Esophagus (tissue), 2 donors: ENCODE measurements around the gene CDC42SE2. TPM values are rescaled to one million over a fixed set of nuclear protein-coding genes. Genes with fewer than 3 reads are reported as not detected.
"Not testable (repeated sequence)": the region's sequence is repeated elsewhere in the genome, so short reads cannot be mapped to it uniquely, and the experiment has no call there.

Experiments
- H3K27ac ChIP-seq, 2 donors: one replicate each; pipeline ENCODE4 v1.5.1; 2013; ENCODE audit warnings: low read depth in 2 of 2, mild to moderate bottlenecking in 2 of 2, inconsistent platforms in 1 of 2, low read length in 1 of 2, moderate library complexity in 1 of 2
- H3K27me3 ChIP-seq, 2 donors: one replicate each; pipeline ENCODE4 v1.6.1; 2013; ENCODE audit warnings: low read length in 2 of 2, control low read depth in 1 of 2, mild to moderate bottlenecking in 1 of 2; ENCODE audit not compliant: insufficient read depth in 2 of 2, control insufficient read depth in 1 of 2
- H3K36me3 ChIP-seq, 2 donors: one replicate each; pipeline ENCODE4 v1.6.1; 2013; ENCODE audit warnings: low read length in 1 of 2; ENCODE audit not compliant: control insufficient read depth in 2 of 2, insufficient read depth in 2 of 2
- H3K4me1 ChIP-seq, 2 donors: one replicate each; pipeline ENCODE4 v1.6.1; 2013; ENCODE audit warnings: low read length in 1 of 2; ENCODE audit not compliant: control insufficient read depth in 2 of 2, insufficient read depth in 2 of 2
- H3K4me3 ChIP-seq, 2 donors: one replicate each; pipeline ENCODE4 v1.5.1; 2013; ENCODE audit warnings: low read length in 2 of 2, mild to moderate bottlenecking in 2 of 2, low read depth in 1 of 2, moderate library complexity in 1 of 2
- H3K9me3 ChIP-seq, 2 donors: one replicate each; pipeline ENCODE4 v1.6.1; 2013; ENCODE audit warnings: mild to moderate bottlenecking in 2 of 2, low read depth in 1 of 2, low read length in 1 of 2, moderate library complexity in 1 of 2; ENCODE audit not compliant: control insufficient read depth in 2 of 2, insufficient read depth in 1 of 2
- WGBS, 2 donors: extraction: QIAGEN DNeasy Blood & Tissue Kit; methylation state at CpG; one replicate each; pipeline ENCODE4 v1.1.7; 2013; 5-methylcytosine and 5-hydroxymethylcytosine counted together
- polyA plus RNA-seq, 2 donors: library from polyadenylated mRNA; stranded (reverse); fragments of 200-250 nt; gene quantifications; one replicate each; pipeline ENCODE4 v1.2.3, GENCODE V29; 2013
- donor health status: healthy with polysubstance abuse.
- donor health status: Bipolar disorder and iron deficiency.

Gene CDC42SE2
- polyA plus RNA-seq, 2 donors, result 5.1 to 7.3 TPM

DNA sequence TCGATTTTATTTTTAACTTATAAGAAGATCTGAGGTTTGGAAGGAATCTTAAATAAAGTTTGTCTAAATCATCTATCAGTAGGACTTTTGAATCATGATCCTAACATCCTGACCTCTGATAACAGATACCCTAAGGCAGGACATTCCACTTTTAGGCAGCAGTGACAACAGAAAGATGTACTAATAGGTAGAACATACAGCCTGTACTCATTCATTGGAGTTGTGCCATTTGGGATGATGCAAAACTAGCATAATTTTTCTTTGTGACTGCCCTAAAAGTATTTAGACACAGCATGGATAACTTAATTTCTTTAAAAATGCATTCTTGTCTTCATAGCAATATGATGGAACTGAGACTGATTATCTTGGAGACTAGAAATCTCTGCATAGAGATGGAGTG lies 39.7 kb downstream of the CDC42SE2 start:
- no peaks in the 10 kb centered on the region for H3K27me3 ChIP-seq
- no peaks in the 10 kb centered on the region for H3K36me3 ChIP-seq
- no peak overlapping the region for H3K4me3 ChIP-seq
- H3K4me1 ChIP-seq, result no peaks in the 10 kb centered on the region
- no peaks in the 10 kb centered on the region for H3K9me3 ChIP-seq
- 79 to 81% methylated on average over 1 of the region's 1 CpG for WGBS, 2 donors
- no peak overlapping the region for H3K27ac ChIP-seq

DNA sequence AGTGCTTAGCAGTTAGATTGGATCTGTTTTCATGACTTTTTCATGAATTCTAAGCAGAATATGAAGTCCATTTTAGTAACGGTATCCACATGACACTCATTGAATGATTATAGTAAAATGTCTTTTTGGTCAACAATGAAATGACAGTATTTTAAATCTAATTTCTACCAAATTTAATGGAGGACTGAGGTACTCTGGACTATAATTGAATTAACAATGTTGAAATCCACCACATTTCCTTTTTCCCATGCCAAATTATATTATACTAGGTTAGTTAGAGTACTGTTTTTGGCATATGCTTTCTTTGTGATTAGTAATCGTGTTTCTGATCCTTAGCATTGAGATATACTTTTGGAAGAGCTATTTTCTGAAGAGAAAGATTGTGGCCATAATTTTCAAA lies 40.6 kb downstream of the CDC42SE2 start:
- no peaks in the 10 kb centered on the region for H3K27me3 ChIP-seq
- no peak overlapping the region for H3K4me3 ChIP-seq
- H3K36me3 ChIP-seq, result no peaks in the 10 kb centered on the region
- H3K27ac ChIP-seq, result no peak overlapping the region
- no peaks in the 10 kb centered on the region for H3K4me1 ChIP-seq
- H3K9me3 ChIP-seq, result no peaks in the 10 kb centered on the region
- WGBS, 2 donors, result 54 to 56% methylated on average over 2 of the region's 2 CpGs

DNA sequence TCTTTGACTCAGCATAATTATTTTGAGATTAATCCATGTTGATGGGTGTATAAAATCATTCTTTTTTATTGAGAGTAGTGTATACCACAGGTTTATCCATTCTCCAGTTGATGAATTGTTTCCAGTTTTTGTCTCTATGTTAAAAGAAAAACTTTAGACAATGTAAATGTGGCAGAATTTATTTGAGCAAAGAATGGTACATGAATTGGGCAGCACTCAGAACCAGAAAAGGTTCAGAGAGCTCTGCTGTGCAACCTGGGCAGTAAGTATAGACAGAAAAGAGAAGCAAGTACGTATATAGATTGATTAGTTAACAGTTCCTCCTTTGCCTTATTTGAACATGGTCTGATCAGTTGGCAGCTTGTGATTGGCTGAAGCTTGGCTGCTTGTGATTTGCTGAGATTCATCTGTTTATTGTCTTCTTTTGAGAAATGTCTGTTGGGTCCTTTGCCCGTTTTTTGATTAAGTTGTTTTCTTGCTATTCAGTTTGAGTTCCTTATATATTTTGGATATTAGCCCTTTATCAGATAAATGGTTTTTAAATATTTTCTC lies 41.4 kb downstream of the CDC42SE2 start:
- H3K27ac ChIP-seq, result no peak overlapping the region
- no peaks in the 10 kb centered on the region for H3K9me3 ChIP-seq
- H3K36me3 ChIP-seq, result no peaks in the 10 kb centered on the region
- no peaks in the 10 kb centered on the region for H3K4me1 ChIP-seq
- H3K4me3 ChIP-seq, result no peak overlapping the region
- H3K27me3 ChIP-seq, result no peaks in the 10 kb centered on the region
- 72 to 91% methylated on average over 2 of the region's 2 CpGs for WGBS, 2 donors

GRCh38 chr5:131305906-131306305 lies 42.1 kb downstream of the CDC42SE2 start:
- H3K4me3 ChIP-seq, result no peak overlapping the region
- no peaks in the 10 kb centered on the region for H3K9me3 ChIP-seq
- no peaks in the 10 kb centered on the region for H3K27me3 ChIP-seq
- H3K4me1 ChIP-seq, result no peaks in the 10 kb centered on the region
- no peaks in the 10 kb centered on the region for H3K36me3 ChIP-seq
- no peak overlapping the region for H3K27ac ChIP-seq
- 59 to 67% methylated on average over 2 of the region's 2 CpGs for WGBS, 2 donors

DNA sequence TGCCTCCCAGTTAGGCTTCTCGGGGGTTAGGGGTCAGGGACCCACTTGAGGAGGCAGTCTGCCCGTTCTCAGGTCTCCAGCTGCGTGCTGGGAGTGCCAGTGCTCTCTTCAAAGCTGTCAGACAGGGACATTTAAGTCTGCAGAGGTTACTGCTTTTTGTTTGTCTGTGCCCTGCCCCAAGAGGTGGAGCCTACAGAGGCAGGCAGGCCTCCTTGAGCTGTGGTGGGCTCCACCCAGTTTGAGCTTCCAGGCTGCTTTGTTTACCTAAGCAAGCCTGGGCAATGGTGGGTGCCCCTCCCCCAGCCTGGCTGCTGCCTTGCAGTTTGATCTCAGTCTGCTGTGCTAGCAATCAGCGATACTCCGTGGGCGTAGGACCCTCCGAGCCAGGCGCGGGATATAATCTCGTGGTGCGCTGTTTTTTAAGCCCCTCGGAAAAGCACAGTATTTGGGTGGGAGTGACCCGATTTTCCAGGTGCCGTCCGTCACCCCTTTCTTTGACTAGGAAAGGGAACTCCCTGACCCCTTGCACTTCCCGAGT lies 48.5 kb downstream of the CDC42SE2 start:
- WGBS, 2 donors, result 75 to 83% methylated on average over 16 of the region's 16 CpGs
- not testable (repeated sequence) for H3K9me3 ChIP-seq, H3K4me3 ChIP-seq, H3K4me1 ChIP-seq, H3K36me3 ChIP-seq, H3K27me3 ChIP-seq, H3K27ac ChIP-seq

GRCh38 chr5:131316026-131316425 lies 52.2 kb downstream of the CDC42SE2 start:
- WGBS, 2 donors, result 88 to 94% methylated on average over 2 of the region's 2 CpGs
- Histone ChIP-seq H3K36me3 (peaks cover 0 to 2% of the 10 kb centered on the region in 2 donors), H3K27ac (no peak overlapping the region), H3K4me1 (no peaks in the 10 kb centered on the region), H3K27me3 (no peaks in the 10 kb centered on the region), H3K4me3 (no peak overlapping the region), H3K9me3 (no peaks in the 10 kb centered on the region)

DNA sequence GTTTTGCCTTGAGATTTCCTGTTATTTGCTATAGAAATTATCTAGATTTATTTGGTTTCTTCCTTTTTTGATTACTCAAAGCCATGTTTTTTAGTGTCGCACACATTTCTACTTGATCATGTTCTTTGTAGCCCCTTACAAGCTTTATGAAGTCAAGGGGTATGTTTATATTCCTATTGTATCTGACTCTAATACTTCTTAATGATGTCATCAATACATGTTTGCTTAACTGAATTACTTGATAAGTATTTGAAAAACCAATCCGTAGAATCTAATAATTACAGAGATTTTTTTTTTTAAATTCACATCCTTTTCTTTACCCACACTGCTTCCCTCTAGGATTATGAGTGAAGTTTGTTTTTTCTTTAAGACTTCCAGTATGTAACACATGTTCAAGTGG lies 53.0 kb downstream of the CDC42SE2 start:
- Histone ChIP-seq H3K4me3 (no peak overlapping the region), H3K27me3 (no peaks in the 10 kb centered on the region), H3K4me1 (no peaks in the 10 kb centered on the region), H3K27ac (no peak overlapping the region), H3K36me3 (peaks cover 0 to 2% of the 10 kb centered on the region in 2 donors), H3K9me3 (no peaks in the 10 kb centered on the region)
- WGBS, 2 donors, result 77 to 92% methylated on average over 2 of the region's 2 CpGs

GRCh38 chr5:131318455-131318854 lies 54.6 kb downstream of the CDC42SE2 start:
- H3K4me3 ChIP-seq, result no peak overlapping the region

GRCh38 chr5:131321066-131321465 lies 57.2 kb downstream of the CDC42SE2 start:
- no peak overlapping the region for H3K4me3 ChIP-seq
- H3K27ac ChIP-seq, result no peak overlapping the region
- no peaks in the 10 kb centered on the region for H3K9me3 ChIP-seq
- 41 to 46% methylated on average over 2 of the region's 2 CpGs for WGBS, 2 donors
- H3K4me1 ChIP-seq, result no peaks in the 10 kb centered on the region
- H3K36me3 ChIP-seq, result peaks cover 0 to 2% of the 10 kb centered on the region in 2 donors
- H3K27me3 ChIP-seq, result no peaks in the 10 kb centered on the region

More at GRCh38 chr5:131318455-131318854, 54.6 kb downstream of the CDC42SE2 start:
- peaks cover 0 to 2% of the 10 kb centered on the region in 2 donors for H3K36me3 ChIP-seq
- no peaks in the 10 kb centered on the region for H3K4me1 ChIP-seq
- no peak overlapping the region for H3K27ac ChIP-seq
- H3K9me3 ChIP-seq, result no peaks in the 10 kb centered on the region
- no peaks in the 10 kb centered on the region for H3K27me3 ChIP-seq

DNA sequence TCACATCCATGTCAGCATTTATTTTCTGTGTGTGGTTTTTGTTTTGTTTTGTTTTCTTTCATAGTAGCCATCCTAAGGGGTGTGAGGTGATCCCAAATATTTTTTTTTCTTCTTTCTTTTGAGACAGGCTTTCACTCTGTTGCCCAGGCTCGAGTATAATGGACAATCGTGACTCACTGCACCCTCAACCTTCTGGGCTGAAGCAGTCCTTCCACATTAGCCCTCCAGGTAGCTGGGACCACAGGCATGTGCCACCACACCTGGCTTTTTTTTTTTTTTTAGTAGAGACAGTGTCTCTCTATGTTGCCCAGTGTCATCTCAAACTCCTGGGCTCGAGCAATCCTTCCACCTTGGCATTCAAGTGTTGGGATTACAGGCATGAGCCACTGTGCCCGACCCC lies 59.1 kb downstream of the CDC42SE2 start:
- 68 to 78% methylated on average over 4 of the region's 4 CpGs for WGBS, 2 donors
- Histone ChIP-seq H3K4me3 (no peak overlapping the region), H3K4me1 (no peaks in the 10 kb centered on the region), H3K36me3 (peaks cover 0 to 2% of the 10 kb centered on the region in 2 donors), H3K27me3 (no peaks in the 10 kb centered on the region), H3K27ac (no peak overlapping the region), H3K9me3 (no peaks in the 10 kb centered on the region)
